GM18519 (cell line): ENCODE results near the gene HSD17B11.
A peak's percentile ranks its signal among the peaks of the same experiment; 100 is the strongest.
"Not testable (repeated sequence)": the region's sequence is repeated elsewhere in the genome, so short reads cannot be mapped to it uniquely, and the experiment has no call there.

Source experiments
- ATAC-seq: cut with Tn5 transposase; IDR thresholded peaks from one replicate; pipeline ENCODE4 v1.9.1; 2021; ENCODE audit warnings: mild to moderate bottlenecking, moderate library complexity; ENCODE audit not compliant: unreplicated experiment, low FRiP score

Gene HSD17B11

GRCh38 chr4:87360338-87360935 is 30.6 kb downstream of the HSD17B11 start:
- ATAC-seq, result no peak

- no peak for ATAC-seq
Observed at GRCh38 chr4:87359258-87359657, 31.7 kb downstream of the HSD17B11 start.

GRCh38 chr4:87356832-87357526 is 34.0 kb downstream of the HSD17B11 start:
- no peak for ATAC-seq

GRCh38 chr4:87354168-87355102 is 36.6 kb downstream of the HSD17B11 start:
- ATAC-seq, result no peak

GRCh38 chr4:87353592-87353991 is 37.4 kb downstream of the HSD17B11 start:
- ATAC-seq, result peak; percentile 89

- no peak for ATAC-seq
Observed at GRCh38 chr4:87345139-87345538, 45.8 kb downstream of the HSD17B11 start.

- ATAC-seq, result no peak
Observed at GRCh38 chr4:87342872-87343271, 48.1 kb downstream of the HSD17B11 start.

- ATAC-seq, result not testable (repeated sequence)
Observed at GRCh38 chr4:87341954-87342635, 48.9 kb downstream of the HSD17B11 start.

GRCh38 chr4:87339440-87339839 is 51.5 kb downstream of the HSD17B11 start:
- ATAC-seq, result no peak

GRCh38 chr4:87337361-87337760 is 53.6 kb downstream of the HSD17B11 start:
- no peak for ATAC-seq

GRCh38 chr4:87333267-87333666 is 57.7 kb downstream of the HSD17B11 start:
- no peak for ATAC-seq

- ATAC-seq, result no peak
Observed at GRCh38 chr4:87330761-87331160, 60.2 kb downstream of the HSD17B11 start.

GRCh38 chr4:87327136-87327535 is 63.9 kb downstream of the HSD17B11 start:
- ATAC-seq, result no peak

GRCh38 chr4:87326460-87326859 is 64.5 kb downstream of the HSD17B11 start:
- no peak for ATAC-seq

- no peak for ATAC-seq
Observed at GRCh38 chr4:87322754-87323153, 68.2 kb downstream of the HSD17B11 start, which contains the start of gene HSD17B13. HSD17B13 (minus strand) TSS chr4:87322882; CDS start chr4:87322841, 41 bp downstream.

- no peak for ATAC-seq
Observed at GRCh38 chr4:87321888-87322287, 69.1 kb downstream of the HSD17B11 start.

GRCh38 chr4:87317527-87317926 is 73.5 kb downstream of the HSD17B11 start:
- ATAC-seq, result peak; percentile 46

- ATAC-seq, result no peak
Observed at GRCh38 chr4:87316961-87317360, 74.0 kb downstream of the HSD17B11 start.

- not testable (repeated sequence) for ATAC-seq
Observed at GRCh38 chr4:87315000-87315399, 76.0 kb downstream of the HSD17B11 start.

GRCh38 chr4:87313756-87314155 is 77.2 kb downstream of the HSD17B11 start:
- ATAC-seq, result no peak
